Nephron (organoid): ENCODE measurements around the gene KIT.

Experiments
- H3K27ac Mint-ChIP-seq, 3 experiments: 2 replicates each; pipeline ENCODE4 v1.8.0; 2020; ENCODE audit warnings: mixed read lengths in 3 of 3, mild to moderate bottlenecking in 2 of 3, moderate library complexity in 1 of 3
- H3K27me3 Mint-ChIP-seq: 2 replicates; pipeline ENCODE4 v1.8.0; 2021; ENCODE audit warnings: low read depth, mild to moderate bottlenecking, moderate library complexity, mixed read lengths
- H3K36me3 Mint-ChIP-seq: 2 replicates; pipeline ENCODE4 v1.8.0; 2020; ENCODE audit warnings: low read depth, mixed read lengths
- H3K4me1 Mint-ChIP-seq: 2 replicates; pipeline ENCODE4 v1.8.0; 2020; ENCODE audit warnings: mixed read lengths
- H3K4me3 Mint-ChIP-seq, 3 experiments: 2 replicates each; pipeline ENCODE4 v1.8.0; 2020; ENCODE audit warnings: mild to moderate bottlenecking in 3 of 3, mixed read lengths in 3 of 3, moderate library complexity in 2 of 3
- H3K9me3 Mint-ChIP-seq: 2 replicates; pipeline ENCODE4 v1.8.0; 2020; ENCODE audit warnings: mixed read lengths
- TF ChIP-seq, protein P1 (sequence below), 3 experiments: fragments of 200-600 bp; sonication (generic); IDR thresholded peaks; one replicate each; pipeline ENCODE4 v1.5.0; 2021; ENCODE audit warnings: antibody characterized with exemption in 3 of 3; ENCODE audit not compliant: unreplicated experiment in 3 of 3

KIT gene

DNA sequence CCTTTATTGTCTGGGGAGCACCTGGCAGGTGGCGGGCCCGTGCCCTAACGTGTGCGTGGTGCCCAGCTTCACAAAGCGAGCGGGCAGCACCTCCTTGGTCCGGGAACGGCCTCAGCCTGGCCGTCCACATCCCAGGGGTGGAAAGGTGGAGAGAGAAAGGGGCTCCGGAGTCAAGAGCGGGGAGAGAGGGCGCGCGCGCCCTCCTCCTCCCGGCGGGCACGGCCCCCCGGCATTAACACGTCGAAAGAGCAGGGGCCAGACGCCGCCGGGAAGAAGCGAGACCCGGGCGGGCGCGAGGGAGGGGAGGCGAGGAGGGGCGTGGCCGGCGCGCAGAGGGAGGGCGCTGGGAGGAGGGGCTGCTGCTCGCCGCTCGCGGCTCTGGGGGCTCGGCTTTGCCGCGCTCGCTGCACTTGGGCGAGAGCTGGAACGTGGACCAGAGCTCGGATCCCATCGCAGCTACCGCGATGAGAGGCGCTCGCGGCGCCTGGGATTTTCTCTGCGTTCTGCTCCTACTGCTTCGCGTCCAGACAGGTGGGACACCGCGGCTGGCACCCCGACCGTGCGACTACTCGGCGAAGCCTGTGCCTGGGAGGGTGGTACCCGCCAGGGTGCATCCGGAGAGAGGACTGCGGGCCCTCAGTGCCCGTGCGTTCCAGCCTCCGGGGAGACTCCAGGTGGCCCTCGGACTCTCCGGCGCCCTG lies at the start of gene KIT:
Gene KIT (plus strand): TSS at position 407 of the 701 bp plus-strand sequence. CDS start 58 bp downstream, at position 465.
- TF ChIP-seq, protein P1, sequence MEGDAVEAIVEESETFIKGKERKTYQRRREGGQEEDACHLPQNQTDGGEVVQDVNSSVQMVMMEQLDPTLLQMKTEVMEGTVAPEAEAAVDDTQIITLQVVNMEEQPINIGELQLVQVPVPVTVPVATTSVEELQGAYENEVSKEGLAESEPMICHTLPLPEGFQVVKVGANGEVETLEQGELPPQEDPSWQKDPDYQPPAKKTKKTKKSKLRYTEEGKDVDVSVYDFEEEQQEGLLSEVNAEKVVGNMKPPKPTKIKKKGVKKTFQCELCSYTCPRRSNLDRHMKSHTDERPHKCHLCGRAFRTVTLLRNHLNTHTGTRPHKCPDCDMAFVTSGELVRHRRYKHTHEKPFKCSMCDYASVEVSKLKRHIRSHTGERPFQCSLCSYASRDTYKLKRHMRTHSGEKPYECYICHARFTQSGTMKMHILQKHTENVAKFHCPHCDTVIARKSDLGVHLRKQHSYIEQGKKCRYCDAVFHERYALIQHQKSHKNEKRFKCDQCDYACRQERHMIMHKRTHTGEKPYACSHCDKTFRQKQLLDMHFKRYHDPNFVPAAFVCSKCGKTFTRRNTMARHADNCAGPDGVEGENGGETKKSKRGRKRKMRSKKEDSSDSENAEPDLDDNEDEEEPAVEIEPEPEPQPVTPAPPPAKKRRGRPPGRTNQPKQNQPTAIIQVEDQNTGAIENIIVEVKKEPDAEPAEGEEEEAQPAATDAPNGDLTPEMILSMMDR (IDR thresholded peaks at IDR 0.05; ENCODE audit: unreplicated experiment in 3 of 3), result no peak
- Mint-ChIP-seq H3K4me3 (peak within 1 kb of the TSS; percentile 83 to 89 (median 88)), H3K4me1 (peaks cover 22% of the 10 kb centered on the region), H3K27me3 (peaks cover 68% of the 10 kb centered on the region), H3K9me3 (peaks cover 2% of the 10 kb centered on the region), H3K27ac (no peak within 1 kb of the TSS), H3K36me3 (no peaks in the 10 kb centered on the region)

DNA sequence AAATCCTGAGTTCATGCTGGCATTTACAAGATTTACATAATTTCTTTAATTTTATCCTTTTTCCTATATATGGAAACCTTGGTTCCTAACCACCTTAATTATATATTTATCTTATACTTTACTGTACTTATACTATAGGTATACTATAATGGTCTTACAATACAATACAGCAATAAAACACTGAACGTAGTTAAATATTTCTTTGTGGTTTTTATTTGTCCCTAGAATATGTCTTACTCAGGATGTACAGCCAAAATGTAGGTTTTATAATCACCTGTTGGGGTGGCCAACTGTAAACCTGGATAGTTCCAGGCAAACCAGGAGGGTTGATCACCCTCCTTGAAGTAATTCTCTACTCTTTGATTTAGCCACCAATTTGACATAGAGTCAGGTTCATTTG lies 48.4 kb upstream of the KIT start:
- Mint-ChIP-seq H3K27me3 (peaks cover 7% of the 10 kb centered on the region), H3K9me3 (peaks cover 2% of the 10 kb centered on the region), H3K4me3 (no peak overlapping the region), H3K27ac (no peak overlapping the region), H3K4me1 (no peaks in the 10 kb centered on the region), H3K36me3 (no peaks in the 10 kb centered on the region)
- TF ChIP-seq, protein P1 (IDR thresholded peaks at IDR 0.05; ENCODE audit: unreplicated experiment in 3 of 3), result no peak

DNA sequence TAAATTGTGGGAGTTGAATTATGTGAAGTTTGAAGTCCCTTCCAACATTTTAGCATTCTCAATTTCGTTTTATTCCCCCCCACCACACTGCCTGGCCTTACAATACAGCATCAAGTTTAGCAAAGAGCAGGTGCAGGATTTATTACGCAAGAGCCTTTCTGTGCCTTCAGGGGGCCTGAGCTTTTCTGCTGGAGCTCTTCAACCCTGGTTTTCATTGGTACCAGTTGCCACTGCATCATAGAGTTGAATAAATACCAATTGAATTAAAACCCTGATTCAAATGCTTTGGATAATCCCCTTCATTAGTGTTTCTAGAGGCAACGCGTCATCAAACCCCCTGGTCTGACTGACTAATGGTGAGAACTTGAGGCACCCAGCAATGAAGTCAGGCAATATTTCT lies 43.6 kb upstream of the KIT start:
- Mint-ChIP-seq H3K27me3 (peaks cover 11% of the 10 kb centered on the region), H3K4me1 (no peaks in the 10 kb centered on the region), H3K36me3 (no peaks in the 10 kb centered on the region), H3K27ac (no peak overlapping the region), H3K4me3 (no peak overlapping the region), H3K9me3 (no peaks in the 10 kb centered on the region)
- TF ChIP-seq, protein P1 (IDR thresholded peaks at IDR 0.05; ENCODE audit: unreplicated experiment in 3 of 3), result no peak

DNA sequence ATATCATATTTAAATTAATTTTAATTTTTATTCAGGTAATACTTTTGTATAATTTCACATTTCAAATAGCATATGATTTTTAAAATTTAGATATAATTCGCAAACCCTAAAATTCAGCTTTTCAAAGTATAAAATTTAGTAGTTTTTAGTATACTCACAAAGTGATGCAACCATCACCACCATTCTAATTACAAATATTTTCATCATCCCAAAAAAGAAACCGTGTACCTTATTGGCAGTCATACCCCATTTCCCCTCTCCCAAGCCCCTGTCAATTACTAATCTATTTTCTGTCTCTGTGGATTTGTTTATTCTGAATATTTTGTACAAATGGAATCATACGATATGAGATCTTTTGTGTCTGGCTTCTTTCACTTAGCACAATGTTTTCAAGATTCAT lies 37.0 kb upstream of the KIT start:
- TF ChIP-seq, protein P1 (IDR thresholded peaks at IDR 0.05; ENCODE audit: unreplicated experiment in 3 of 3), result no peak
- H3K4me1 Mint-ChIP-seq, result no peaks in the 10 kb centered on the region
- peaks cover 8% of the 10 kb centered on the region for H3K27me3 Mint-ChIP-seq
- H3K4me3 Mint-ChIP-seq, result no peak overlapping the region
- H3K27ac Mint-ChIP-seq, result no peak overlapping the region
- peaks cover 2% of the 10 kb centered on the region for H3K9me3 Mint-ChIP-seq
- H3K36me3 Mint-ChIP-seq, result no peaks in the 10 kb centered on the region

DNA sequence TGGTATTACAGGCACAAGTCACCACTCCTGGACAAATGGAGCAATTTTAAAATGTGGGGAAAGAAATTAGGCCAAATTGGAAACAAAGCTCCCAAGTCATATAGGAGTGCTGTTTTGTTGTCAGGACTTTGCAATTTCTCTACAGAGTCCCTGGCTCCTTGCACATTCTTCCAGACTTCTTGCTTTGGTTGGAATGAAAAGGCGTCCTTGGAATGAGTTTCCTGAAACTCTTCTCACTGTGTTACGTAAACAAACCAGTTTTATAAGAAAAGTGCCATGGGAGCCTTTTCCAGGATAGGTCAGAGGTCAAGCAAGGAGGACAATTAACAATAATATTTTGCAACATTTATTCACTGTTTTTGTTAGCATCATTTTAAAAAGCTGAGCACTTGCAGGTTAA lies 32.4 kb upstream of the KIT start:
- Mint-ChIP-seq H3K27me3 (peaks cover 15% of the 10 kb centered on the region), H3K36me3 (no peaks in the 10 kb centered on the region), H3K9me3 (peaks cover 2% of the 10 kb centered on the region), H3K4me3 (no peak overlapping the region), H3K27ac (no peak overlapping the region), H3K4me1 (no peaks in the 10 kb centered on the region)
- TF ChIP-seq, protein P1 (IDR thresholded peaks at IDR 0.05; ENCODE audit: unreplicated experiment in 3 of 3), result no peak

DNA sequence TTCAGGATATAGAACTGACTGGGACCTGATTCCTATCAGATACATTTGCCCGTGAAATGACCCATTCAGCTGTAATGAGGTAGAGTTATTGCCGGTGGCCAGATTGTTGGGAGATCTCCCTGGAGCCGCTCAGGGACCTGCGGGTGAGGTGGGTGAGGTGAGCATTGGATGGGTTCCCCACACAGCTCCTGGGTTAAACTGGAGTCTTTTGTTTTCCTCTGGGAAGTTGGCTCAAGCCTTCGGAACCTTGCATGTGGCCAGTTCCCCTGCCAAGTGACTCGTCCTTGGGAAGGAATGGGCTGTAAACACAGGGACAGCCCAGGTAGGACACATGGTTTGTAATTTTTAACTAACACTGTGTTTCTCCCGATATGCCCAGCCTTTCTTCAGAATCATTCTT lies 31.6 kb upstream of the KIT start:
- Mint-ChIP-seq H3K4me1 (no peaks in the 10 kb centered on the region), H3K9me3 (no peaks in the 10 kb centered on the region), H3K36me3 (no peaks in the 10 kb centered on the region), H3K27me3 (peaks cover 15% of the 10 kb centered on the region), H3K27ac (no peak overlapping the region), H3K4me3 (no peak overlapping the region)
- TF ChIP-seq, protein P1 (IDR thresholded peaks at IDR 0.05; ENCODE audit: unreplicated experiment in 3 of 3), result no peak
